Stimulated activated CD4-positive, alpha-beta T cell treated with anti-CD3 and anti-CD28 coated beads, Interleukin-12 subunit alpha, Interleukin-12 subunit beta, amount 100 ng/mL, for 4 hours (primary cell): ENCODE results near the gene ACTN4.

ENCODE experiments used
- DNase-seq: peaks from one replicate; pipeline ENCODE4 v3.0.0-alpha.2; 2020

ACTN4 gene

DNA sequence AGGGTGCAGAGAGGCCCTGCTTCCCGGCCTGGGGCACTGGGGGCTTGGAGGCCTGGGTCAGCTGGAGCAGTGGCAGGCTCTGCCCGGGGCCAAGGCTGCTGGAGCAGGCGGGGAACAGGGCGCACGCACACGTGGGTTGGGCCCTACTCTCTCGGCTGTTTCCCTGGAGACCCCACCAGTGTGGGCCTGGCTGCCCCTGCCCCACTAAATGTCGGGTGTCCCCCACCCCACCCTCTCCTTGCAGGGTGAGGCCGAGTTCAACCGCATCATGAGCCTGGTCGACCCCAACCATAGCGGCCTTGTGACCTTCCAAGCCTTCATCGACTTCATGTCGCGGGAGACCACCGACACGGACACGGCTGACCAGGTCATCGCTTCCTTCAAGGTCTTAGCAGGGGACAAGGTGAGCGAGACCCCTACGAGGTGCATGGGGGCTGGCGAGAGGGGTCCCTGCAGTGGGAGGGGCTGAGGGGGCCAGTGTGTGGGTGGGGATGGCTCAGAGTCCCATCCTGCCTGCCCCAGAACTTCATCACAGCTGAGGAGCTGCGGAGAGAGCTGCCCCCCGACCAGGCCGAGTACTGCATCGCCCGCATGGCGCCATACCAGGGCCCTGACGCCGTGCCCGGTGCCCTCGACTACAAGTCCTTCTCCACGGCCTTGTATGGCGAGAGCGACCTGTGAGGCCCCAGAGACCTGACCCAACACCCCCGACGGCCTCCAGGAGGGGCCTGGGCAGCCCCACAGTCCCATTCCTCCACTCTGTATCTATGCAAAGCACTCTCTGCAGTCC lies 81.5 kb downstream of the ACTN4 start:
- no peak for DNase-seq

DNA sequence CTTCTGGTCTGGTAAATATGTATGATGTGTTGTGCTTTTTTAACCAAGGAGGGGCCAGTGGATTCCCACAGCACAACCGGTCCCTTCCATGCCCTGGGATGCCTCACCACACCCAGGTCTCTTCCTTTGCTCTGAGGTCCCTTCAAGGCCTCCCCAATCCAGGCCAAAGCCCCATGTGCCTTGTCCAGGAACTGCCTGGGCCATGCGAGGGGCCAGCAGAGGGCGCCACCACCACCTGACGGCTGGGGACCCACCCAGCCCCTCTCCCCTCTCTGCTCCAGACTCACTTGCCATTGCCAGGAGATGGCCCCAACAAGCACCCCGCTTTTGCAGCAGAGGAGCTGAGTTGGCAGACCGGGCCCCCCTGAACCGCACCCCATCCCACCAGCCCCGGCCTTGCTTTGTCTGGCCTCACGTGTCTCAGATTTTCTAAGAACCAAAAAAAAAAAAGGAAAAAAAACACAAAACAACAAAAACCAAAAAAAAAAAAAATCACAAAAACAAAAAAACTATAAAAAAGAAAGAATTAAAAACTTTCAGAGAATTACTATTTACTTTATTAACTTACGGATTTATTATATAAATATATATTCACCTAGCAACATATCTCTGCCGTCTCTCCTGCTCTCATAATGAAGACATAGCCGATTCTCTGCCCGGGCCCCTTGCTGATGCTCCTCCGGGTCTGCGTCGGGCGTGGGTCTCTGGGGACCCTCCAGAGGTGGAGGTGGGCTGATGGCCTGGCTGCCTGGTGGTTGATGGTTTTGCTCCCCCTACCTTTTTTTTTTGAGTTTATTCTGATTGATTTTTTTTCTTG lies 82.4 kb downstream of the ACTN4 start:
- peak; percentile 82 for DNase-seq

DNA sequence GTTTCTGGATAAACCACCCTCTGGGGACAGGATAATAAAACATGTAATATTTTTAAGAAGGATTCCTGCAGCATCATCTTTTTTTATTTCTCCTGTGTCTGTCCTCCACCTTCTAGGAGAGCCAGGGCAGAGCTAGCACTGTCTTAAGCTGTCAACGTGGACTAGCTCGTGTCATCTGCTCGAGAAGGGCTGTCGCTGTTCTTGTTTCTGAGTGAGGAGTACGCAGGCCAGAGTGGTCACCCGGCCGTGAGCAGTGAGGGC lies 83.0 kb downstream of the ACTN4 start:
- DNase-seq = no peak

DNA sequence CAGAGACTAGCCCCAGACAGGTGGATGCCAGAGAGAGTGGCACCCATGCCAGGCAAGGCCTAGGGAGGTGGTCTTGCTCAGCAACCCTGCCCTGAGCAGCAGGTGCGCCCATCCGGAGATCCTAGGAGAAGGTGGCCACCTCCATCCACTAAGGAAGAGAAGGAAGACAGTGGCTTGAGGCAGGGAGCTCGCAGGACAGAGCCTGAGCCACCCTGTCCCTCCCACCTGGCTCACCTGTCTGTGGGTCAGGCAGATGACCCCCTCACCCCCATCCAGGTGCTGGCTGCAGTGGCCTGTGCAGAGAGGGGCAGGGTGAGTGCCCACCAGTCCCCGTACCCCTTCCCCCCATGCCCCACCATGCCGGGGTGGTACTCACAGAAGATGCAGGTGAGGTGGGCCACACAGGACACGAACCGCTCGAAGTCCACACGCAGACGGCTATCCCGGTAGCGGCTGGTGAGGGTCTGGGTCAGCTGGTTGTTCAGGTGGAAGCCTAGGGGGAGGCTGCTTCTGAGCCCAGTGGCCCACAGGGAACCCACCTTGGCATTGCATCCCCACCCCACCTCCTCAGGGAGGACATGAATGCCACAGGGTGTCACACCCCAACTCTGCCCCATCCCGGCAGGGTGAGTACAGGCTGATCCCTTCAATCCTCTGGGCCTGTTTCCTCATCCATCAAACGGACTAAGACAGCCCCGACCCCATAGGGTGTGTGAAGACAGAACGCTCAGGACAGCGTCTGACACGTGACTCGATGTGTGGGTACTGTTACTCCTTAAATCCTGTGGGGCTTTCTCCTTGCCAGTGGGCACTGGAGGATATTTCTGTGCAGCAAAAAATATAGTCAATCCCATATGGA lies 83.5 kb downstream of the ACTN4 start:
- DNase-seq = no peak

DNA sequence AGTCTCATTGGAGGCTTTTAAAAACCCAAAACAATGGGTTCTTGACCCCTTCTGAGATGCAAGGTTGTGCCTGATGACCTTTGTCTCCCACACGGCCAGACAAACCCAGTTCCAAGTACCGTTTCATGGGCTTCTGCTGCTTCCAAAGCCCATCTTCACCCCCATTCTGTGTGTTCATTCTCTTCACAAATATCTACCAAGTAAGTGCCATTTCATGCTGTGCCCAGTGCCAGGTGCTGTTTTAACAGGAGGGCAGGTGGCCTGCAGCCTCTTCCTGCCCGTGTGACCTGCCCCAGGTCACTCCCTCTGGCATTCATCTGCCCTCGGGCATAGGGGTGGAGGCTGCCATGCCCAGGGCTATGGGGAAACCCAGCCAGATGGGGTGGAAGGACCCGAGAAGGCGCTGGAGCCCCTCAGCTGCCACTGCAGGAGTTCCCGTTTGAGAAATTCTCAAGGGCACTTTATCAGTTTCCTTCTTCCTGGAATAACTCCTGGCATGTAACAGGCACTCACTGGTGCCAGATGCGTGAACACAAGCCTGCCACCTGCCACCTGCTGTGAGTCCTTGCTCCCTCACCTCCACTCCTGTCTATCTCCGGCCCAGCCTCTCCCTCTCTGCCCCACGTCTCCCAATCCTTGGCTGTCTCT lies 84.3 kb downstream of the ACTN4 start:
- DNase-seq = no peak

DNA sequence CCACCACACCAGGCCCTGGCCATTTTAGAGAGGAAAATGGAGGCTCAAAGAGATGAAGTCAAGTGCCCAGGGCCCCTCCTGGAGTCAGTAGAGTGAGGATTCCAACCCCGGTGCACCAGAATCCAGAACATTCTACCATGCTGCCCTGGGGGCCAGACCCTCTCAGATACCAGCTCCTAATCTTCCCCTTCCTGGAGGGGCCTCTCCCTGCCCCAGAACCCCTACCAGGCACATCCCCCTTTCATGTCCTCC lies 85.7 kb downstream of the ACTN4 start:
- DNase-seq = no peak

DNA sequence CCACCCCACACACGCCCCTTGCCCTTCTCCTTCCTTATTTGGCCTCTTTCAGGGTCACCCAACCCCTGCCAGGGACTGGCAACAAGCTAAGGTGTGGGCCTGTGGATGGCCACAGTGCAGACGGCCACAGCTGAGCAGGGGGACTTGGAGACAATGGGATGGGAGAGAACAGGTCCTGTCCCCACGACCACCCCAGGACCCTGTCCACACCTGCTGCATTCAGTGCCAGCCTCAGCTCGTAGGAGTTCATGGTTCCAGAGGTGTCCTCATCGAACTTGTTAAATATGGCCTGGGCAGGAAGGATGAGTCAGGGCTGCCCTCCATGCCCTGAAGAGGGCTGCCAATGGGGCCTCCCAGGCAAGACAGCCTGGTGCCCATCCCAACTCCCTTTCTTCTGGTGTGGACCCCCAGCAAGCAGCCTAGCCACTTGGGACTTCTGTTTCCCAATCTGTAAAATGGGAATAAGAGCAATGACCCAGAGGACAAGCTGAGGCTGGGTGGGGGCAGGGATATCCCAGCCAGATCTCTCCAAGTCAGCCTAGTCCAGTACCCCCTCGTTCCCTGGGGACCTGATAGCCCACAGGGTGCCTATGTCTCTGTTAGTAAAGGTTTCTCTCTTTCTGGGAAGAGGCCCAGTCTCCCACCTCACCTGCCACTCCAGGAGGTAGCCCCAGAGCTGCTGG lies 86.2 kb downstream of the ACTN4 start:
- no peak for DNase-seq

DNA sequence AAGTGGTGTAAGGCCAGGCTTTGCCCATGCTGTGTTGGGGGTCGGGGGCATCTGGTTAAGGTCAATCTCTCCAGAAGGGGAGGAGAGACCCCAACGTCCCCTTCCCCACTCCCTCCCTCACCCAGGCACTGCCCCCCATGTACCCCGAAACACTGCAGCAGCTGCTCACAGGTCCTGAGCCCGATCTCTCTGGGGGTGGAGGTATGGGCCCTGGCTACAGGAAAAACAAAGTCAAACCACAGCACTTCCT lies 86.7 kb downstream of the ACTN4 start:
- no peak for DNase-seq

DNA sequence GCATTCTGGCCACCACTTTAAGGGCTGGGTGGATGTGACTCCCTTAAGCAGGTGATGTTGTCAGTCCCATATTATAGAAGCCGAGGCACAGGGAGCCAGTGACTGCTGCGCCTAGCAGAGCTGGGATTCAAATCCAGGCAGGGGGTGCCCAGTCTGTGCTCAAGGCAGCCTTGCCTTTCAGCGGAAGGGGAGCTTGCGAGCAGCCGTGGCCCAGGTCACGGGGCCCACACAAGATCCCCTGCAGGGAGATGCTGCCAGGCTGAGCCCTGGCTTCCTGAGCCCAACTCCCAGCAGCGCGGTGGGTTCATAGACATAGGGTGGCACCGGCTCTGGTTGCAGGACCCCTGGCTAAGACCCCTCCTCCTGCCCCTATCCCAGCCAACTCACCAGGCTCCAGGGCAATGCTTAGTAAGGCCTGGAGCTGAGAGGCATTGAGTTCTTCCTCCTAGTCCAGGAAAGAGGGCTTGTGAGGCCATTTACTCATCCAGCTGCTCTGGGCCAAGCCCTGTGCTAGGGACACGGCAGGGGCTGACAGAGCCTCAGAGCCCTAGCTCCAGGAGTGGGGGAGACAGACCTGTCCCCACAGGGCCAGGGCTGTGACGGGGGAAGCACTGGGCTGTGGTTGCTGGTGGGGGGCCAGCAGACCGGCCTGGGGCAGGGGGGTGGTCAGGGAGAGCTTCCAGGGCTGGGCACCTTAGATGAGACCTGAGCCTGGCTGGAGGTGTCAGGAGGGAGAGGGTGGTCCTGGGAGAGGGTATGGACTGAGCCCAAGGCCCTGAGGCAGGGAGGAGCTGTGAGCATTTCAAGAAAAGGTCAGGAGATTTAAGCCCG lies 87.2 kb downstream of the ACTN4 start:
- DNase-seq = no peak

DNA sequence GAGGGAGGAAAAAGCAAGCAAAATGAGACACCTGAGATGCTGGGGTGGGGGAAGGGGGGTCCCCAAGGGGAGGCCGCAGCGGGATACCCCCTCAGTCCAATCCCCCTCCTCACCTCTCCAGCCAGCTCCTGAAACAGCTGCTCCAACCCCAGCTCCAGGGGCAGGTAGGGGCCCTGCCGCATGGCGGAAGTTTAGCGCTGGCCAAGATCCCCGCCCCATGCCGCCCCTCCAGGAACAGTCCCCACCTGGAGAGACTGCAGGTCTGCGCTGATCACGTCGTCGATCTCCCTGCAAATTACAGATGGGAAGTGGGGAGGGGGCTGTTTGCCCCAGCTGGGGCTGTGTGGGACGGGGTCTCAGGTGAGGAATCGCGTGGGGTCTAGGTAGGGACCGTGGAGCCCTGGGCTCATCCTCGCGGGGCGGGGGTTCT lies 87.8 kb downstream of the ACTN4 start:
- no peak for DNase-seq

DNA sequence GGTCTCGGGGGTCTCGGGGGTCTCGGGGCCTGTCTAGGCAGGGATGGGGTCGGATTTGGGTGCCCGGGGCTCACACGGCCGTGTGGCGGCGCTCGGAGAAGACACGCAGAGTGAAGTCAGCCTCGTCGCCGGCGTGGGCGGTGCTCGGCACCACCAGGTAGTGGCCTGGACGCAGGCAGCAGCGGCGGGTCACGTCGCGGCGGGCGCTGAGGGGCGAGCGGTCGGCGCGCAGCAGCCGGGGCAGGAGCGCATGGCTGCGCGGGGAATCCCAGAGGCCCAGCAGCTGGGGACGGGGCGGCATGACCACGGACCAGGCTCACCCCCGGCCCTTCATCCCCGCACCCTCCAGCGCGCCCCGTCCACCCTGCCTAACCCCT lies 88.6 kb downstream of the ACTN4 start:
- peak; percentile 58 for DNase-seq

DNA sequence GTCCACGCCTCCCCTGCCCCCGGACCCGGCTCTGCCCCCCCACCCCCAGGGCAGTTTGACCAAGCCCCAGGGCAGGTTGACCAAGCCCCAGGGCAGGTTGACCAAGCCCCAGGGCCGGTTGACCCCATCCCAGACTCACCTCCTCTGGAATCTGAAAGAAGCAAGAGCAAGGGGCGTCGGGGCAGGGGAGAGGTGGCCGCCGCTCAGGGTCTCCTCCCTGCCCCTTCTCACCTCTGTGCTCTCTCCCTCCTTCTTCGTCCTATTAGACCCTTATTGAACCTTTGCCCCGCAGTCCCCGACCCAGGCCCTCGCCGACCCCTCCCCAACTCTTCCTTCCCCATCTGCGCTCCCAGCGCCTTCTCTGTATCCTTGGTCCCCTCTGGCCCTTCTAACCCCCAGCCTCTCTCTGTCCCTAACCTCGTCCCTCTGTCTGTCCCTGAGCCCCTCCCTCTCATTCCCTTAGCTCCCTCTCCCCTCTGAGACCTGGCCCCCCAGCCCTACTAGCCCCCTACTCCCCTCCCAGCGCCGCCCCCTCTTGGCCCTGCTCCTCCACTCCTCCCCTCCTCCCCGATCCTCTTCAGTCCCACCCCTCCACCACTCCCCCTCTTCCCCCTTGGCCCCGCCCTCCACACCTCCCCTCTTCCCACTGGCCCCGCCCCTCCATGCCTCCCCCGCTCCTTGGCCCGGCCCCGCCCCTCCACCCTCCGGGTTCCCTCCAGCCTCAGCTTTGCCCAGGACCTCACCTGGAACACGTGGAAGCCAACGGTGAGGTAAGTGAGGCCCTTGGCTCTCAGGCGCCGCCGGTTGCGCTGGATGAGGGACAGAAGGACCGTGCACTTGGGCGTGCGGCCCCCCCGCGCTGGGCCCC lies 89.2 kb downstream of the ACTN4 start:
- peak; percentile 66 for DNase-seq

DNA sequence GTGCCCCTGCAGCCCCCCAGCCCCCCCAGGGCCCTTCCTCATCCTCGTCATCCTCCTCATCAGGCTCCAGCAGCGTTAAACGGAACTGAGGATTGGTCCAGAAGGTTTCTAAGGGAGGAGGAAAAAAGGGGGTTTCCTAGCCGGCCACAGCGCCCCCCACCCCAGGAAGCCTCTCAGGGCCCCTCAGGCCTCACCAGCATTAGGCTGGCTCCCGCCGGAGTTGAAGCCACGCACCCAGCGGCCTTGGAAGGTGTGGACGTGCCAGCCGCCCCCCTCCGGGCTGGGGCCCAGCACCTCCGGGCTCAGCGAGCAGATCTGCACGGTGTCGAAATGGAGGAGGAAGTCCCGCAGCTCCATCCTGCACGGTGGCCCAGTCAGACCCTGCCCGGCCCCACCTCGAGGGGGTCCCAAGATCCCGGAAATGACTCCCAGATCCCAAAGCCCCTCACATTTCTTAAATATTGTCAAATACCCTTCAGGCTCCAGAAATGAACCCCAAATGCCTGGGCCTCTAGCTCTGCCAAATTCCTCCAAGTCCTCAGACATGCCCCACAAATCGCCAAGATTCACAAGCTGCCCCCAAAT lies 89.9 kb downstream of the ACTN4 start:
- DNase-seq = no peak

DNA sequence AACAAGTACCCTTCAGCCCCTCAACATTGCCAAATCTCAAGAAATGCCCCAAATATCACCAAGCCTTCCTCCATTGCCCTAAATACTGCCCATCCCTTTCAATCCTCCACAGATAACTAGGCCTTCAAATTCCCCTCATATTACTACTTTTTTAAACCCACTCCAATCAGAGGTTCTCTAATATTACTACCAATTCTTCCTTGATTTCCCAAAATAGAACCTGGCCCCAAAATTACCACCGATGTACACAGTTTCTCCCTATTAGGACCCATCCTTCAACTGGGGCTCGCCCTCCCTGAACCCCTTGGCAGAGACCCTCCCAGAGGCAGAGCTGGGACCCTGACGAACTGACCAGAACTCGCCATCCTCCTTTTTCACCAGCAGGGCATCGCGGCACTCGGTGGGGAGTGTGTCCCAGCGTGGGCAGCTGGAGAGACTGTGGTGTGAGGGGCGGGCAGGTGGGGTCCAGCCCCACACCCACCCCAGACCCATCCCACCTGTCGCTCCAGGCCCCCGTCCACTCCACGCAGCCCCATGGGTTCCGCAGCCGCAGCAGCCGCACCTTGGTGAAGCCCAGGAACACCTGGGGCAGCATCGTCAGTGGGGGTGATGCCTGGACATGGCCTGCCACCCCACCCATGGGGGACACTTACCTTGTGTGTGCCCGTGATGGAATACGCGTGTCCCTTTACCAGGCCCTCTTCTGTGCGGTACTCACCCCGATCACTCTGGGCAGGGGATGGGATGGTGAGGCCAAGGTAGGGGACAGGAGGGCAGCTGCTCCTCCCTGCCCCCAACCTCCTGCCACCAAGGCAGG lies 90.7 kb downstream of the ACTN4 start:
- no peak for DNase-seq

DNA sequence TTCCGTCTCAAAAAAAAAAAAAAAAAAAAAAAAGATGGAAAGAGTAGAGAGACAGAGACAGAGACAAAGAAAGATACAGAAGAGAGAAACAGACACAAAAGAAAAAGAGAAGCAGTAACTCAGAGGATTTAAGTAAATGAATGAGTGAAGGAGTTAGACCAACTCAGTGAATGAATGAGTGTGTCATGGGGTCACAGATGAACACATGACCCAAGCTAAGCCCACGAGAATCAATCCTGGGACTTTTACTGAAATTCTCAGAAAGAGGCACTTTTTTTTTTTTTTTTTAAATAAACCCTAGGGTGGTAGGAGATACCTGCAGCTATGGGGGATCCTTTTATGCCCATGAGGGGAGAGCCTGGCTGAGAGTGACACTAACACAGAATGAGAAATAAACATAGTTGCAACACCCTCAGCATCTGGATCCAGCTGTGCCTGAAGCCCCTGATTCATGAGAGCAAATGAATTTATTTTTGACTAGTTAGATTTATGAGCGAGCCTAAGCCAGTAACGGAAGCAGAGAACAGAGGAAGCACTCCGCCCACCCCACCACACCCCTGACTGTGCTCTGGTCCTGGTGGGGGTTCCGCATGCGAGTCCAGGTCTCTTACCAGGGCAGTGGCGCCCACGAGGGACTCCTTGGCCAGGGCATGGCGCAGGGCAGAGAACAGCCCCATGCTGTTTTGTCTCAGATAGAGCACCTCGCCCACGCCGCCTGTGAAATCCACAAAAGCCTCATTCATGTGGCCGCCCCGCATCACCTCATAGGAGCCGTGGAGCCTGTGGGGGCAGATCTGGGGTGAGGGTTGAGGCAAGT lies 92.2 kb downstream of the ACTN4 start:
- DNase-seq = no peak

DNA sequence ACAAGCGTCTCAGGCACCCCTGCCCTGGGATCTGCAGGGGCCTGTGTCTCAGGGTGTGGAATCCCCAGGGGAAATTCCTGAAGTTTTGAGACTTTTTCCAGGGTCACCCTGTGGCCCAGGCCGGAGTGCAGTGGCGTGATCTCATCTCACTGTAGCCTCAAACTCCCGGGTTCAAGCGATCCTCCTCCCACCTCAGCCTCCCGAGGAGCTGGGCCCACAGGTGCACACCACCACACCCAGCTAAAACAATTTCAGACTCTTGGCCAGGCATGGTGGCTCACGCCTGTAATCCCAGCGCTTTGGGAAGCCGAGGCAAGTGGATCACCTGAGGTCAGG lies 92.8 kb downstream of the ACTN4 start:
- no peak for DNase-seq

DNA sequence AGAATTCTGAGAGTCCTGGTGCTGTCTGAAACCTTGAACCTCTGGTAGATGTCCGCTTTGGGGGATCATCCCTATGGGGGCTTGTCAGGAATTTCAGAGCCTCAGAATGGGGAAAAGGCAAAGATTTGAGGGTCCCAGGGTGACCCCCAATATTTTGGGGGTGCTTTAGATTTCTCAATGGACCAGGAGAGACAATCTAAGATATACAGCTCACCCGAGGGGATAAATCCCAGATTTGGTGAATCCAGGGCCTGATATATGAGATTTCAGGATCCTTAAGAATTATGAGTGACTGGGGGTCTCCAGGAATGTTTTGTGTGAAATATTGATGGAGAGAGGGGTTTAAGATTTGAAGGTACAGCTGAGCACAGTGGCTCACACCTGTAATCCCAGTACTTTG lies 93.5 kb downstream of the ACTN4 start:
- DNase-seq = no peak

DNA sequence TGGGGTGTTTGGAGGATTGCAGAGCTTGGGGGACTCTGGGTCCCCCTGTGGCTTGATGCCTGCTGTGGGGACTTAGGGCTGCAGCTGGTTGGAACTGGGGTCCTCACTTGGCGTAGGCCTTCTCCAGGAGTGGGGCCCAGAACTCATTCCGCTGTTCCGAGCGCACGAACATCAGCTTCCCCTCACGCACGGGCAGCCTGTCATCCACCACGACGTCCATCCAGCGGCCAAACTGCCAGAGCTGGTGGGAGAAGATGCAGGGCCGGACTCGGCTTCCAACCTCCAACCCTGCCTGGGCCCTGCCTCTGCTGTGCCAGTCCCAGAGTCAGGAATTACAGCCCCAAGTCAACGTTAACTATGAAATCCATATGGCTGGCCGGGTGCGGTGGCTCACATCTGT lies 94.2 kb downstream of the ACTN4 start:
- DNase-seq = no peak

DNA sequence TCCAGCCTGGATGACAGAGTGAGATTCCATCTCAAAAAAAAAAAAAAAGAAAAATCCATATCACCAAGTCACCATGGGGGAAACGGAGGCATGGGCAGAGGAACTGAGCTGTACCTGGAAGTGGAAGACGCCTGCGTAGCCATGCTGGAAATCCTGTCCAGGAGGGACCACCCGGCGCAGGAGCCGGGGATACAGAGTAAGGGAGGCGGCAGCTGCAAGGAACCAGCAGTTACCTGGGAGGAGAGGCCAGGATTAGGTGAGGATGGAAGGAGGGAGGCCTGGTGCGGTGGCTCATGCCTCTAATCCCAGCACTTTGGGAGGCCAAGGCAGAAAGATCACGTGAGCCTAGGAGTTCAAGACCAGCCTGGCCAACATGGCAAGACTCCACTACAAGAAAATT lies 94.8 kb downstream of the ACTN4 start:
- no peak for DNase-seq
